Skeletal muscle satellite cell (primary cell): ENCODE data around the gene CALHM3.
"Not testable (repeated sequence)": the region's sequence is repeated elsewhere in the genome, so short reads cannot be mapped to it uniquely, and the experiment has no call there.

Experiments used
- H3K27me3 ChIP-seq: 2 replicates; pipeline ENCODE4 v1.7.0; 2013; ENCODE audit warnings: low read length; ENCODE audit not compliant: control insufficient read depth, insufficient read depth
- H3K36me3 ChIP-seq: 2 replicates; pipeline ENCODE4 v1.7.0; 2013; ENCODE audit warnings: mild to moderate bottlenecking, control low read depth, low read length; ENCODE audit not compliant: insufficient read depth
- H3K4me1 ChIP-seq: 2 replicates; pipeline ENCODE4 v1.7.0; 2013; ENCODE audit warnings: low read length; ENCODE audit not compliant: control insufficient read depth, insufficient read depth
- H3K4me2 ChIP-seq: 2 replicates; pipeline ENCODE4 v1.7.0; 2013; ENCODE audit warnings: mild to moderate bottlenecking, low read length
- H3K4me3 ChIP-seq: 2 replicates; pipeline ENCODE4 v1.7.0; 2013; ENCODE audit warnings: low read length
- H3K9ac ChIP-seq: 2 replicates; pipeline ENCODE4 v1.7.0; 2013; ENCODE audit warnings: mild to moderate bottlenecking, low read depth, low read length, moderate library complexity
- H3K9me3 ChIP-seq: replicated peaks from 2 replicates; pipeline ENCODE4 v1.7.0; 2013; ENCODE audit warnings: mild to moderate bottlenecking, control low read depth, low read length

CALHM3 gene

DNA sequence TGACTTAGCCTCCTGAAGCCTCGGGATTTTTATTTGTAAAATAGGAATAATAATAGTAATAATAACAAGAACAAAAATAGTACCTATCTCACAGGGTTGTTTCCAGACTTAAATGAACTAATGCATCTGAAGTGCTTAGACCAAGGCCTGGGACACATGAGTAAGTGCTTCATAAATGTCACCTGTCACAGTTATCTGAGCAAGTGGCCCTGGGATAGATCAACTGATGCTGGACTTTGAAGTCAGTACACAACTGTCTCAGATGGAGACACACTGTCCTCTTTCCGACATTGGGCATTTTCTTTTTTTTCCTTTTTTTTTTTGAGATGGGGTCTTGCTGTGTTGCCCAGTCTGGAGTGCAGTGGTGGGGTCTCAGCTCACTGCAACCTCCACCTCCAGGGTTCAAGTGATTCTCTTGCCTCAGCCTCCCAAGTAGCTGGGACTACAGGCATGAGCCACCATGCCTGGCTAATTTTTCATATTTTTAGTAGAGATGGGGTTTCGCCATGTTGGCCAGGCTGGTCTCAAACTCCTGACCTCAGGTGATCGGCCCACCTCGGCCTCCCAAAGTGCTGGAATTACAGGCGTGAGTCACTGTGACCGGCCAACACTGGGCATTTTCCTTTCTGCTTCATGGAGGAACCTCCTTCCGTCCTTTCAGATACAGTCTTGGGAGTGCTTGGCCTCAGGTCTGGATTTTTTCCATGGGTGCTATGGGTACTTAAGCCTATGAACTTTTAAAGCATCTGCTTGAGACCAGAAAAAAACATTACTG is 7.8 kb upstream of the CALHM3 start:
- H3K9me3 ChIP-seq, H3K9ac ChIP-seq, H3K36me3 ChIP-seq, H3K4me1 ChIP-seq, H3K27me3 ChIP-seq, H3K4me3 ChIP-seq, H3K4me2 ChIP-seq: not testable (repeated sequence)

- H3K27me3 ChIP-seq = no peaks in the 10 kb centered on the region
- H3K4me1 ChIP-seq = peaks cover 8% of the 10 kb centered on the region
- H3K36me3 ChIP-seq = no peaks in the 10 kb centered on the region
- no peaks in the 10 kb centered on the region for H3K9me3 ChIP-seq
- no peak overlapping the region for H3K4me3 ChIP-seq
- no peak overlapping the region for H3K4me2 ChIP-seq
- H3K9ac ChIP-seq = no peak overlapping the region
Measured at GRCh38 chr10:103481974-103482531, 3.0 kb upstream of the CALHM3 start.

GRCh38 chr10:103480521-103480920 is 1.5 kb upstream of the CALHM3 start:
- Histone ChIP-seq H3K4me2 (no peak overlapping the region), H3K4me3 (no peak overlapping the region), H3K27me3 (no peaks in the 10 kb centered on the region), H3K4me1 (peaks cover 8% of the 10 kb centered on the region), H3K9me3 (no peaks in the 10 kb centered on the region), H3K9ac (no peak overlapping the region), H3K36me3 (no peaks in the 10 kb centered on the region)

GRCh38 chr10:103478671-103479070 is 369 bp downstream of the CALHM3 start:
- Histone ChIP-seq H3K9ac (no peak overlapping the region), H3K27me3 (no peaks in the 10 kb centered on the region), H3K4me1 (peaks cover 8% of the 10 kb centered on the region), H3K4me3 (no peak overlapping the region), H3K36me3 (no peaks in the 10 kb centered on the region), H3K4me2 (no peak overlapping the region), H3K9me3 (no peaks in the 10 kb centered on the region)

DNA sequence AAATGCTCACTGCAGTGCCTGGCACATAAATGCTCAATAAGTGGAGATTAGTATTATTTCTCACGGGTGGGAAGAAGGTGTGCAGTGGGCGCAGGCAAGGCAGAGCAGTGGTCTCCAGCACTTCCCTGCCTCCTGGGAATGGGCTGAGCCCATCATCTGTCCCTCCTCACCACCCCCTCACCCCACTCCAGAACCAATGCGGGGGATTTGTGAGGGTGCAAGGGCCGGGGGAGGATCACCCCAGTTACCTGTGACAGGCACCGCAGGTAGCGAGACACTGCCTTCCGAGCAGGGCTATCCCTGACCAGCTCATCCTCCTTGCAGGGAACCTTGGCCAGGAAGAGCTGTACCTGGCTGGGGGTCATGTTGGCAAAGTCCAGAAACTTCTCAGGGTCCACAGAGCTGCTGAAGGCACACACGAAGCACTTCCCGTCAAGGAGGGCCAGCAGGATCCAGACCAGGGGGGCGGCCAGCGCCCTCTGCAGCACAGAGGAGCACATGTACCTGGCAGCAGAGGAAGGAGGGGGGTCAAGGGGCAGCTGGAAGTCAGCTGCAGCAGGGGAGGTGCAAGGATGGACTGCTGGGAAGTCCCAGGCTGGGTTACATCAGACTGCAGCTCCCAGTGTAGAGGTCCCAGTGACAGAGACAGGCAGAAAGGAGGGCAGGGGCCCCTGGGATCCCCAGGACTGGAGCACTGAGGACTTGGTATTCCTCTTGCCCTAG is 2.8 kb downstream of the CALHM3 start:
- Histone ChIP-seq H3K9ac (no peak overlapping the region), H3K4me1 (peaks cover 14% of the 10 kb centered on the region), H3K4me2 (no peak overlapping the region), H3K36me3 (no peaks in the 10 kb centered on the region), H3K27me3 (no peaks in the 10 kb centered on the region), H3K4me3 (no peak overlapping the region), H3K9me3 (no peaks in the 10 kb centered on the region)

DNA sequence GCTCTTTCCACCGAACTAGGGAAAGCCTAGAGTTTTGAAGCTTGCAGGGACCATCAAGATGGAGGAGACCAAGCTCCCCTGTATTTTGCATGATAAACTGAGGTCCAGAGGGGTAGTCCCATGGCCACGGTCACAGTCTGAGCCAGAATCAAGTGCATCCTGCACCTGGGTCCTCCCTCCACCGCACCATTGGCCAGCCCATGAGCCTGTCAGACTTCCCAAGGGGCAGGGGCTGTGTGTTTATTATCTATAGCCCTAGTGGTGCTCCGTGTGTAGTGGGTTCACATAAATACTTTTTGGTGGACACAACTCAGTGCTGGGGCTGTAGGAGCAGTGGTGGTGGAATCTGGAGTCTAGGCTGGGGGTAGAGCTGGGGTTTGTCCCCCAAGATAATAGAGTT is 3.6 kb downstream of the CALHM3 start:
- Histone ChIP-seq H3K4me3 (no peak overlapping the region), H3K36me3 (no peaks in the 10 kb centered on the region), H3K9me3 (no peaks in the 10 kb centered on the region), H3K4me2 (no peak overlapping the region), H3K4me1 (peaks cover 10% of the 10 kb centered on the region), H3K27me3 (no peaks in the 10 kb centered on the region), H3K9ac (no peak overlapping the region)

GRCh38 chr10:103474077-103474476 is 5.0 kb downstream of the CALHM3 start:
- no peak overlapping the region for H3K4me3 ChIP-seq
- no peak overlapping the region for H3K9ac ChIP-seq
- H3K4me1 ChIP-seq = peaks cover 7% of the 10 kb centered on the region
- no peak overlapping the region for H3K4me2 ChIP-seq
- H3K36me3 ChIP-seq = no peaks in the 10 kb centered on the region
- peaks cover 6% of the 10 kb centered on the region for H3K27me3 ChIP-seq
- H3K9me3 ChIP-seq = no peaks in the 10 kb centered on the region

DNA sequence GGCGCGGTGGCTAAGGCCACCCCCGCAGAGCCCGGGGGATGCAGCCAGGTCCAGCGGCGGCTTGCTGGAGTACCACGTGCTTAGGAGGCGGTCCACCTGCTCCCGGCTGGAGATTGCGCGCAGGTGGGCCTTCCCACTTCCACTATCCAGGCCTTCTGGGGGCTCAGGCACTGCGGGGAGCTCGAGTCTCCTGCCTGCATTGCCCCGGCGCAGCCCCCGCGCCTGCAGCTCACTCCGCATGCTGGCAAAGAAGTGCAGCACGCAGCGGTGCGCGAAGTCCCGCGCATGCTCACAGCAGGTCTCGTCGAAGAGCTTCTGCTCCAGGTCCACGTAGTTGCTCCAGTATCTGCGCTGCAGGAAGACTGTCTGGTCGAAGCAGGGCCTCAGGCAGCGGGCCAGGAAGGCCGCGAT is 5.8 kb downstream of the CALHM3 start:
- no peak overlapping the region for H3K9ac ChIP-seq

GRCh38 chr10:103472005-103472404 is 7.0 kb downstream of the CALHM3 start:
- Histone ChIP-seq H3K4me2 (no peak overlapping the region), H3K9me3 (no peaks in the 10 kb centered on the region), H3K9ac (no peak overlapping the region), H3K4me3 (no peak overlapping the region), H3K27me3 (peaks cover 8% of the 10 kb centered on the region), H3K36me3 (no peaks in the 10 kb centered on the region), H3K4me1 (peaks cover 7% of the 10 kb centered on the region)

More for the DNA sequence above, 5.8 kb downstream of the CALHM3 start:
- H3K36me3 ChIP-seq = no peaks in the 10 kb centered on the region
- H3K4me1 ChIP-seq = peaks cover 7% of the 10 kb centered on the region
- H3K4me3 ChIP-seq = no peak overlapping the region
- H3K4me2 ChIP-seq = no peak overlapping the region
- no peaks in the 10 kb centered on the region for H3K9me3 ChIP-seq
- peaks cover 8% of the 10 kb centered on the region for H3K27me3 ChIP-seq

DNA sequence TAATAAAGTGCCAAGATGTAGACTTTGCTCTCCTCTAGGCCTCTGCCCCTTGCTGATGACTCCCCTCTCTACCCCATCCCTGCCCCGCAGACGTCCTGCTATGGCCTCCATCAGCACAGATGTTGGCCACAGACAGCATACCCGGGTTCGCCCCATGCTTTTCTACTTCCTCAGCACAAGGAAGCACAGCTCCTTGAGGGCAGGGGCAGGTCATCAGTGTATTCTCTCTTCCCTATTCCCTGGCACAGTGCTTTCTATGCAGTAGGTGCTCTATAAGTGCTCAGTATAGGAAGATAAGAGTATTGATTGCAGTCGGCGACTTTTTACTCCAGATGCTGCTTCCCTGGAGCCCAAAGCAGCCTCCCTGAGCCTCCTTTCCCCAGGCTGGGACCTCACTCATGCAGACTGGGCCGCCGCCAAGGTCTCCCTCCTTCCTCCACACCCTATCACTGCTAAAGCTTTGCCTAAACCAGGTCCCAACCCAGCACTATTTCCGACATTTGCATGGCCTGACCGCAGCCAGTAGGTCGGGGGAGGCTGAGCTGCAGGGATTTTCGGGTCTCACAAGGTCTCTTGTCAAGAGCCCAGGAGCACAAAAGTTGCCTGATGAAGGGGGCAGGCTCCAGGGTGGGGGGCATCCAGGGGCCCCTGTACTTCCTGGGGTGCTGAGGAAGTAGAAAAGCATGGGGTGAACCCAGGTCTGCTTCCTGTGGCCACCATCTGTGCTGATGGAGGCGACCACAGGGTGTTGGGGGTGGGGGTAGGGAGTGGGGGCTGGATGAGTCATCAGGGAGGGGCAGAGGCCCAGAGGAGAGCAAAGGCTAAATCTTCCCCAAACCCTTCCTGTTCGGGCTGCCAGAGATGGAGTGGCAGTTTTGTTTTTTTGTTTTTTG is 8.0 kb downstream of the CALHM3 start:
- Histone ChIP-seq H3K36me3 (no peaks in the 10 kb centered on the region), H3K9me3 (no peaks in the 10 kb centered on the region), H3K9ac (no peak overlapping the region), H3K4me3 (no peak overlapping the region), H3K4me2 (peak overlapping the region; percentile 20), H3K4me1 (peaks cover 7% of the 10 kb centered on the region), H3K27me3 (peaks cover 11% of the 10 kb centered on the region)

DNA sequence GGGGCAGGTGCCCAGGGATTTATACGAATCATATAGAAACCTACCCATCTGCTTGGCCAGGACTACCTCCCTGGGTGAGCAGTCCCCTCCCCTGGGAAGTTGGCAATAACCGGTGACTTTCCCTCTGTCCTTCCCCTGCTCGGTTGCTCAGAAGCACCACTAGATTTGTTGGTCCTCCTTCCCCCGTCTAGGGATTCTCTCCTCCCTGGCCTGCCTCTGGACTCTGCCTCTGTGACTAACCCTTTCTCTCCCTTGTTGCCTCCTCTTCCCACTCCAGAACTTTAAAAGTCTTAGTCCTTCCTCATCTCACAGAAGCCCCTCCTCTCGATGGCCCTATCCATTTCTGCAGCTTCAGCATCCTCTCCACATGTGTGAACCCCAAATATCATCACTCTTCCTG is 9.8 kb downstream of the CALHM3 start:
- peaks cover 18% of the 10 kb centered on the region for H3K27me3 ChIP-seq
- H3K4me3 ChIP-seq = no peak overlapping the region
- no peaks in the 10 kb centered on the region for H3K9me3 ChIP-seq
- H3K4me1 ChIP-seq = peaks cover 7% of the 10 kb centered on the region
- H3K4me2 ChIP-seq = no peak overlapping the region
- H3K9ac ChIP-seq = no peak overlapping the region
- H3K36me3 ChIP-seq = no peaks in the 10 kb centered on the region
